NCI-H2107 (cell line): ENCODE data around the gene SARM1.
"Not testable (repeated sequence)": the region's sequence is repeated elsewhere in the genome, so short reads cannot be mapped to it uniquely, and the experiment has no call there.

Experiments used
- DNase-seq: peaks from one replicate; lab custom pipeline; 2025; lab: John Stamatoyannopoulos, UW

SARM1 gene

GRCh38 chr17:28425206-28425605 lies 53.7 kb downstream of the SARM1 start:
- DNase-seq = no peak

DNA sequence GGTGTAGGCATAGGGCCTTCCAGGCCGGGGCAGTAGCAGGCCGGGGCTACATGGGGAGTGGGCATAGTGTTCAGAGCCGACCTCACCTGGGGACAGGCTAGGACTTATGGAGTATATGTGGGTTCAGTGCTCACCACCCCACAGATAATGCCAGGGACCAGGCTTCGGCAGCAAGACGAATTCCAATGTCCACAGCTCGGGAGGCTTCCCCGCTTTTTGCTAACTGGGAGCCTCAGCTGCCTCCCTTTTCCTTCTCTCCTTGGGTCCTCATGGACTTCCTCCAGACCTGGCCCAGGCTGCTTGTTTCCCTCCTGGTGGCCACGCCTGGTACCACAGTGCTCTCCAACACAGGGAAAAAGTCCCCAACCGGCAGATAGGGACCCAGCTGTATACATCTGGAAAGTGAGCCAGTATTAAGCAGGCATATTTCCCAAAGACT lies 54.6 kb downstream of the SARM1 start:
- no peak for DNase-seq

DNA sequence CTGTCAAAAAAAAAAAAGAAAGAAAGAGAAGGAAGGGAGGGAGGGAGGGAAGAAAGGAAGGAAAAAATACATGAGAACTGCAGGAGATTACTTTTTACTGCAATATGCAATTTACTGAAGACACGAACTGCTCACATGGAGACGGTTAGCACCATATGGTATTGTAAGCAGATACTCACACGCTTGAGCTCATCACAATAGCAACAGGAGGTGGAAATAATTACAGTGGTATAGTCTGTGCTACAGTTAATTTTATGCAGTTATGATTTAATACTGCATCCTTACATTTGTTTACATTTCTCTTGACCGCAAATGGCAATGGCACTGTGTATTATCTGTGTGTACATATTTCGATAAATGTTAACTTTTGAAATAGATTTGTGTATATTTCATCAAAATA lies 55.9 kb downstream of the SARM1 start:
- no peak for DNase-seq

DNA sequence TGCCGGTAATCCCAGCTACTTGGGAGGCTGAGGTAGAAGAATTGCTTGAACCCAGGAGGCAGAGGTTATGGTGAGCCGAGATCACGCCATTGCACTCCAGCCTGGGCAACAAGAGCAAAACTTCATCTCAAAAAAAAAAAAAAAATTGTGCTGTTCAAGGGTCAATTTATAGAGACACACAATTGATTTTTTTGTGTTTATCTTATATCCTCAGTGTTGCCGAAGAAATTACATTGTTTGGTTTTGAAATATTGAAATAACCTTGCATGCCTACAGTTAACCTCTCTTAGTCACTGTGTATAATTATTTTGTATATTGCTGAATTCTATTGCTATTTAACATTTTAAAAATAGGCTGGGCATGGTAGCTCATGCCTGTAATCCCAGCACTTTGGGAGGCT lies 56.5 kb downstream of the SARM1 start:
- DNase-seq = not testable (repeated sequence)

DNA sequence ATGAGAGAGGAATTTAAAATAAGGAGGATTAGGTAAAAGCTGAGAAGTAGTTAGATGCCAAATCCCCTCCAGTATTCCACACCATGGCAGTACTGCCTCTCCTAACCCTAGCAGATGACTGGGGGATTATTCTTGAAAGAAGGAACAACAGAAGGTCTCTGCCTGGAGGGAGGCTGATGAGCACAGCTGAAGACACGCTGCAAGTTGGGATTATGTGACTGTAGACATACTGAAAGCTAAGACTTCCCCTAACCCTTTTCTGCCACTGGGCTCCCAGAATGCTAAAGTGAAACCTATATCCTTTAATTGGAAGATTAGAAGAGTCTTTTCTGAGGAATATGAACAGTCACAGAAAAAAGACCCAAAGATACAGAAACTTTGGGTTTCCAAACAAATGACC lies 62.2 kb downstream of the SARM1 start:
- no peak for DNase-seq

DNA sequence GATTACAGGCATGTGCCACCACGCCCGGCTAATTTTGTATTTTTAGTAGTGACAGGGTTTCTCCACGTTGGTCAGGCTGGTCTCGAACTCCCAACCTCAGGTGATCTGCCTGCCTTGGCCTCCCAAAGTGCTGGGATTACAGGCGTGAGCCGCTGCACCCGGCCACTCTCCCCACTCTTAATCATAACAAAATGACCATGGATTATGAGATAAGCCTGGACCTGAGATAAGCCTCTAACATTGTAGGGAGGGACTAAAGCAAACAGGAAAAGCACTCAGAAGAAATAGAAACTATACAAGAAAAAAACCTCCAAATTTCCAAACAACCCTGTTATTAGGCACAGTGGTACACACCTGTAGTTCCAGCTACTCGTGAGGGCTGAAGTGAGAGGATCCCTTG lies 62.8 kb downstream of the SARM1 start:
- DNase-seq = not testable (repeated sequence)

- no peak for DNase-seq
Measured at GRCh38 chr17:28443901-28444638, 72.6 kb downstream of the SARM1 start.

DNA sequence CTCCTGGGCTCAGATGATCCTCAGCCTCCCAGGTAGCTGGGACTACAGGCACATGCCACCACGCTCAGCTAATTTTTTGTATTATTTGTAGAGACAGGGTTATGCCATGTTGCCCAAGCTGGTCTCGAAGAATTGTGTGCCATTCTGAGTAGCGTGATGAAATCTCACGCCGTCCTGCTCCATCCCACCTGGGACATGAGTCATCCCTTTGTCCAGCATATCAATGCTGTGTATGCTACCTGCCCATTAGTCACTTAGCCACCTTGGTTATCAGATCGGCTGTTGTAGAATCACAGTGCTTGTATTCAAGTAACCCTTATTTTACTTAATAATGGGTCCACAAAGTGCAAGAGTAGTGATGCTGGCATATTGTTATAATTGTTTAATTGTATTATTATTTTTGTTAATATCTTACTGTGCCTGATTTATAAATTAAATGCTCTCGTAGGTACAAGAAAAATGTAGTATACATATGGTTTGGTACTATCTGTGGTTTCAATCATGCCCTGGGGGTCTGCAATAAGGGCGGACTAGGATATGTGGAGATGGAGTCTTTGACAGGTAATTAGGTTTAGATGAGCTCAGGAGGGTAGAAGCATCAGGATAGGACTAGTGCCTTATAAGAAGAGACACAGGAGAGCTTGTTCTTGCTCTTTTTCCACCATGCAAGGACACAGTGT lies 75.4 kb downstream of the SARM1 start:
- DNase-seq = no peak

DNA sequence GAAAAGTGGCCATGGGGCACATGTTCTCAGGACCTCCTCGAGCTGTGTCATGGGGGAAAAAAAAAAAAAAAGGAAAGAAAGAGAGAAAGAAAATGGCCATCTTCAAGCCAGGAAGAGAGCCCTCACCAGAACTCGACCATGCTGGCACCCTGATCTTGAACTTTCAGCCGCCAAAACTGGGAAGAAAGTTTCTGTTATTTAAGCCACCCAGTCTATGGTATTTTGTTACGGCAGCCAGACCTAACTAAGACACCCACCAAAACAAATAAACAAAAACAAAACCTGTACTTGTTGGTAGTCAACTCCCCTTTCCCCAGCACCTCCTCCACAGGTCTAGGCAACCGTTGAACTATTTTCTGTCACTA lies 75.9 kb downstream of the SARM1 start:
- DNase-seq = no peak

- DNase-seq = no peak
Measured at GRCh38 chr17:28449859-28450258, 78.4 kb downstream of the SARM1 start.
